H1 (cell line): ENCODE results near the gene SKOR2. TPM values are rescaled to one million over a fixed set of nuclear protein-coding genes. Genes with fewer than 3 reads are reported as not detected.
"Not testable (repeated sequence)": the region's sequence is repeated elsewhere in the genome, so short reads cannot be mapped to it uniquely, and the experiment has no call there.

Experiments
- CTCF ChIA-PET: fragments of 300-600 bp; sonication (Branson Sonifier 250); formaldehyde crosslinking; loops from one replicate; lab custom pipeline; 2021; ENCODE audit not compliant: partially characterized antibody; lab: Charles Lee
- POLR2A ChIA-PET: fragments of 300-600 bp; sonication (Branson Sonifier 250); formaldehyde crosslinking; loops from one replicate; lab custom pipeline; 2021; ENCODE audit warnings: inconsistent platforms; ENCODE audit not compliant: partially characterized antibody; lab: Charles Lee
- DNase-seq, 2 experiments: peaks; one replicate each; pipeline versions ENCODE4 v3.0.0 to v3.0.0-alpha.2; 2010 to 2022; ENCODE audit warnings: low spot score in 2 of 2, low read depth in 1 of 2, mixed read lengths in 1 of 2
- FAIRE-seq: peaks from 2 replicates; lab custom pipeline; 2011; peaks lifted over from hg19 to GRCh38; lab: Jason Lieb, UNC
- H2AFZ ChIP-seq: 2 replicates; pipeline ENCODE4 v1.8.1; 2012; ENCODE audit warnings: low read length, inconsistent platforms
- H2AK5ac ChIP-seq: 2 replicates; pipeline ENCODE4 v1.6.1; 2013; ENCODE audit warnings: low read depth, low read length
- H2BK120ac ChIP-seq: replicated peaks from 2 replicates; pipeline ENCODE3; 2013; ENCODE audit warnings: low read depth, low read length, inconsistent platforms
- H2BK12ac ChIP-seq: 2 replicates; pipeline ENCODE4 v1.6.1; 2013; ENCODE audit warnings: low read depth, low read length
- H2BK15ac ChIP-seq: 2 replicates; pipeline ENCODE4 v1.6.1; 2013; ENCODE audit warnings: low read length
- H2BK20ac ChIP-seq: 2 replicates; pipeline ENCODE4 v1.6.1; 2013; ENCODE audit warnings: low read length
- H2BK5ac ChIP-seq: 2 replicates; pipeline ENCODE4 v1.6.1; 2013; ENCODE audit warnings: low read depth, low read length
- H3K14ac ChIP-seq: 2 replicates; pipeline ENCODE4 v1.6.1; 2013; ENCODE audit warnings: inconsistent platforms; ENCODE audit not compliant: insufficient read length
- H3K18ac ChIP-seq: 2 replicates; pipeline ENCODE4 v1.6.1; 2013; ENCODE audit warnings: low read length; ENCODE audit errors: extremely low read depth
- H3K23ac ChIP-seq: 2 replicates; pipeline ENCODE4 v1.6.1; 2013; ENCODE audit warnings: inconsistent platforms; ENCODE audit not compliant: insufficient read length
- H3K23me2 ChIP-seq: 2 replicates; pipeline ENCODE4 v1.6.1; 2013; ENCODE audit warnings: low read depth, low read length
- H3K27ac ChIP-seq: 2 replicates; pipeline ENCODE4 v1.6.1; 2011; ENCODE audit warnings: low read depth, low read length, inconsistent platforms
- H3K27me3 ChIP-seq, 4 experiments: replicated peaks in 1 of 4; 1 replicate in 1 of 4; 2 replicates in 3 of 4; pipeline versions ENCODE4 v1.6.1 to v1.8.1; 2011 to 2013; ENCODE audit warnings: low read length in 3 of 4, mild to moderate bottlenecking in 3 of 4, inconsistent platforms in 2 of 4, mixed read lengths in 2 of 4, moderate library complexity in 1 of 4; ENCODE audit not compliant: control insufficient read depth in 3 of 4, insufficient read depth in 3 of 4; ENCODE audit errors: extremely low read depth in 1 of 4
- H3K36me3 ChIP-seq, 4 experiments: 2 replicates each; pipeline versions ENCODE4 v1.6.1 to v1.8.1; 2011 to 2013; ENCODE audit warnings: mild to moderate bottlenecking in 4 of 4, low read length in 3 of 4, moderate library complexity in 2 of 4, control low read depth in 1 of 4, inconsistent platforms in 1 of 4; ENCODE audit not compliant: insufficient read depth in 4 of 4, control insufficient read depth in 2 of 4
- H3K4ac ChIP-seq: replicated peaks from 2 replicates; pipeline ENCODE3; 2013; ENCODE audit warnings: low read length, low read depth, mixed read lengths, inconsistent platforms; ENCODE audit not compliant: insufficient read length
- H3K4me1 ChIP-seq, 4 experiments: replicated peaks in 1 of 4; 1 replicate in 1 of 4; 2 replicates in 3 of 4; pipeline versions ENCODE4 v1.6.1 to v1.8.1; 2011 to 2013; ENCODE audit warnings: low read length in 3 of 4, inconsistent platforms in 2 of 4, mixed read lengths in 1 of 4; ENCODE audit not compliant: insufficient read depth in 4 of 4, control insufficient read depth in 3 of 4
- H3K4me2 ChIP-seq, 2 experiments: 2 replicates each; pipeline versions ENCODE4 v1.6.1 to v1.8.1; 2011 to 2013; ENCODE audit warnings: low read depth in 2 of 2, low read length in 2 of 2, control low read depth in 1 of 2, inconsistent platforms in 1 of 2, mild to moderate bottlenecking in 1 of 2; ENCODE audit not compliant: insufficient read depth in 1 of 2
- H3K4me3 ChIP-seq, 4 experiments: fragments of 200-600, 300-600 bp in 1 of 4; sonication (generic), shearing (Covaris generic), sonication (Bioruptor Twin) in 1 of 4; 2 replicates each; pipeline versions ENCODE4 v1.5.1 to v1.8.1; 2011 to 2016; ENCODE audit warnings: low read length in 4 of 4, low read depth in 3 of 4, control low read depth in 2 of 4, inconsistent platforms in 2 of 4, mild to moderate bottlenecking in 2 of 4, mixed read lengths in 1 of 4, moderate library complexity in 1 of 4; ENCODE audit not compliant: insufficient read depth in 2 of 4; ENCODE audit errors: extremely low read depth in 1 of 4
- H3K56ac ChIP-seq: replicated peaks from 2 replicates; pipeline ENCODE3; 2013; ENCODE audit warnings: low read depth, mild to moderate bottlenecking, mixed read lengths, low read length, inconsistent platforms; ENCODE audit not compliant: insufficient read length
- H3K79me1 ChIP-seq: 2 replicates; pipeline ENCODE4 v1.6.1; 2013; ENCODE audit warnings: low read depth, low read length, control low read depth
- H3K79me2 ChIP-seq, 2 experiments: 2 replicates each; pipeline versions ENCODE4 v1.6.1 to v1.8.1; 2012 to 2013; ENCODE audit warnings: low read length in 2 of 2, mild to moderate bottlenecking in 2 of 2, inconsistent platforms in 1 of 2; ENCODE audit not compliant: insufficient read depth in 2 of 2, control insufficient read depth in 1 of 2
- H3K9ac ChIP-seq, 4 experiments: replicated peaks in 1 of 4; 1 replicate in 1 of 4; 2 replicates in 3 of 4; pipeline versions ENCODE4 v1.6.1 to v1.8.1; 2011 to 2013; ENCODE audit warnings: low read depth in 3 of 4, low read length in 3 of 4, control low read depth in 2 of 4, mild to moderate bottlenecking in 2 of 4, moderate library complexity in 2 of 4, inconsistent platforms in 1 of 4; ENCODE audit errors: extremely low read depth in 1 of 4
- H3K9me3 ChIP-seq, 2 experiments: 2 replicates each; pipeline versions ENCODE4 v1.6.1 to v1.8.1; 2012 to 2013; ENCODE audit warnings: mild to moderate bottlenecking in 2 of 2, moderate library complexity in 2 of 2, control low read depth in 1 of 2, inconsistent platforms in 1 of 2, low read depth in 1 of 2, low read length in 1 of 2, mixed read lengths in 1 of 2; ENCODE audit not compliant: insufficient read depth in 2 of 2
- H4K20me1 ChIP-seq, 2 experiments: replicated peaks in 1 of 2; 2 replicates each; pipeline versions ENCODE3 to v1.8.1; 2011 to 2013; ENCODE audit warnings: inconsistent platforms in 2 of 2, low read length in 2 of 2, mild to moderate bottlenecking in 1 of 2; ENCODE audit not compliant: insufficient read depth in 2 of 2, control insufficient read depth in 1 of 2
- H4K5ac ChIP-seq: 2 replicates; pipeline ENCODE4 v1.6.1; 2013; ENCODE audit warnings: low read length, low read depth, mixed read lengths, inconsistent platforms; ENCODE audit not compliant: insufficient read length
- H4K8ac ChIP-seq: 2 replicates; pipeline ENCODE4 v1.8.0; 2013; ENCODE audit warnings: mild to moderate bottlenecking, moderate library complexity, low read length, inconsistent platforms; ENCODE audit not compliant: insufficient read depth; ENCODE audit errors: extremely low read depth
- H4K91ac ChIP-seq: replicated peaks from 2 replicates; pipeline ENCODE3; 2013; ENCODE audit warnings: low read length, mixed read lengths, inconsistent platforms; ENCODE audit not compliant: insufficient read length
- JUND ChIP-seq: IDR thresholded peaks from 2 replicates; pipeline ENCODE4 v1.6.1; 2011; ENCODE audit warnings: mild to moderate bottlenecking, improper control_type of control experiment, low read length
- WGBS, 2 experiments: shearing (Covaris generic) in 1 of 2; methylation state at CpG; one replicate each; pipeline versions ENCODE4 v1.1.6 to v1.1.7; 2013 to 2015; ENCODE audit warnings: low lambda C conversion rate in 2 of 2, mixed read lengths in 2 of 2, inconsistent platforms in 1 of 2, low coverage in 1 of 2, missing lambda C conversion rate in 1 of 2; ENCODE audit not compliant: insufficient replicate concordance in 2 of 2, insufficient coverage in 1 of 2, insufficient read length in 1 of 2; ENCODE audit errors: extremely low coverage in 1 of 2, missing lambda C conversion rate in 1 of 2; 5-methylcytosine and 5-hydroxymethylcytosine counted together
- polyA plus RNA-seq, 7 experiments: library from polyadenylated mRNA; depleted of rRNA in 3 of 7; stranded (reverse) in 5 of 7; unstranded in 2 of 7; fragments of >200 nt in 5 of 7; fragments of 200-250 nt in 2 of 7; gene quantifications; 1 replicate in 5 of 7; 2 replicates in 1 of 7; 4 replicates in 1 of 7; pipeline versions ENCODE4 v1.2.1 to v1.2.3, GENCODE V29; 2011 to 2013; ENCODE audit warnings: missing spikeins in 2 of 7, mixed read lengths in 2 of 7
- small RNA-seq: library from polyadenylated mRNA; stranded (forward); fragments of <200 nt; extraction: miRNeasy Mini kit (QIAGEN cat#:217004); gene quantifications from one replicate; pipeline ENCODE3, GENCODE V24; 2013; ENCODE audit not compliant: insufficient read depth
- total RNA-seq: library from RNA; stranded (reverse); fragmentation: NEBNext Ultra II Directional; extraction: Animal tissue kit (Norgen Biotek cat#: 25700); gene quantifications from 2 replicates; pipeline ENCODE4 v1.2.1, GENCODE V29; 2021

Gene SKOR2
- total and polyA plus RNA-seq, 2 of the 8 experiments (the other 6 are each of a cell fraction or from before 2014, with no cell fraction given) = 0.05 to 0.11 TPM

DNA sequence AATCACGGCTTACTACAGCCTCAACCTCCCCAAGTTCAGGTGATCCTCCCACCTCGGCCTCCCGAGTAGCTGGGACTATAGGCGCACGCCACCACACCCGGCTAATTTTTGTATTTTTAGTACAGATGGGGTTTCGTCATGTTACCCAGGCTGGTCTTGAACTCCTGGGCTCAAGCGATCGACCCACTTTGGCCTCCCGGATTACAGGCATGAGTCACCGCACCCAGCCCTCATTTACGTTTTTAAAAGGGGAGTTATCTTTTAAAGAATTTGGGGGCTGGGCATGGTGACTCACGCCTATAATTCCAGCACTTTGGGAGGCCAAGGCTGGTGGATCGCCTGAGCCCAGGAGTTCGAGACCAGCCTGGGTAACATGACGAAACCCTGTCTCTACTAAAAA is 93.1 kb downstream of the SKOR2 start:
- H4K20me1 ChIP-seq, H3K18ac ChIP-seq, H2AFZ ChIP-seq, H3K56ac ChIP-seq, H3K9ac ChIP-seq, H2BK120ac ChIP-seq, FAIRE-seq, H3K23me2 ChIP-seq, H3K4me2 ChIP-seq, H2BK20ac ChIP-seq, H3K14ac ChIP-seq, H2BK5ac ChIP-seq, H3K27me3 ChIP-seq, H2BK15ac ChIP-seq, DNase-seq, H3K4me1 ChIP-seq, H2BK12ac ChIP-seq, H3K23ac ChIP-seq, H4K5ac ChIP-seq, H3K4me3 ChIP-seq, H3K4ac ChIP-seq, H3K27ac ChIP-seq, H3K79me1 ChIP-seq, H3K9me3 ChIP-seq, H4K91ac ChIP-seq, H2AK5ac ChIP-seq: not testable (repeated sequence)
- Histone ChIP-seq H3K79me2 (peaks cover 0 to 49% of the 10 kb centered on the region in 2 experiments; a peak in 3 of 4 replicates), H3K36me3 (peaks cover 0 to 22% (median 4%) of the 10 kb centered on the region in 4 experiments; a peak in 3 of 8 replicates), H4K8ac (peak overlapping the region; percentile 57; the same call in 1 of the 2 replicates)
- TF ChIP-seq JUND = peak; percentile 27; the same call in 1 of the 2 replicates
- 92% methylated on average over 16 of the region's 16 CpGs; no CpG with 5 or more reads in 1 of the 2 experiments for WGBS, 2 experiments
- ChIA-PET CTCF (interaction anchor here (0.6 to 1.4 kb wide), 2 partner anchors 9 to 46 kb away, joined by 3 to 5 read pairs; no protein-coding TSS in a partner anchor), POLR2A (interaction anchor here (1.5 kb wide), 2 partner anchors 8 to 9 kb away, joined by 3 to 10 read pairs; partner anchors contain the start of gene HDHD2)

Small RNAs within 50 kb of the gene (small RNA-seq; reads per million reads assigned to genes)
- not detected for gene RNU6-1131P

Other genes starting within 250 kb of the SKOR2 start
- not detected in 2 replicates for gene ELOA2, start 216.0 kb downstream of the SKOR2 start, total RNA-seq
- not detected in 2 replicates for gene ELOA2, start 216.0 kb downstream of the SKOR2 start, polyA plus RNA-seq (2011; rRNA removed)
- 42.7 and 44.8 TPM in 2 replicates for gene HDHD2, start 101.2 kb downstream of the SKOR2 start, total RNA-seq
- gene HDHD2, start 101.2 kb downstream of the SKOR2 start, polyA plus RNA-seq (2011; rRNA removed) = 11.1 and 16.7 TPM in 2 replicates
- gene IER3IP1, start 75.3 kb downstream of the SKOR2 start, total RNA-seq = 7.9 and 8.5 TPM in 2 replicates
- gene IER3IP1, start 75.3 kb downstream of the SKOR2 start, polyA plus RNA-seq (2011; rRNA removed) = 3.9 and 6.0 TPM in 2 replicates